CD4-positive, alpha-beta T cell treated with Interleukin-17A for 1 hour (primary cell): ENCODE results near the gene BUB1B.

Source experiments
- DNase-seq: peaks from one replicate; pipeline ENCODE4 v3.0.0-alpha.2; 2020

Gene BUB1B

GRCh38 chr15:40242213-40242599 is 81.3 kb downstream of the BUB1B start:
- no peak for DNase-seq

GRCh38 chr15:40242601-40243000 is 81.7 kb downstream of the BUB1B start:
- no peak for DNase-seq

GRCh38 chr15:40243126-40243810 is 82.4 kb downstream of the BUB1B start:
- DNase-seq = no peak

- no peak for DNase-seq
Observed at GRCh38 chr15:40244961-40245523, 84.2 kb downstream of the BUB1B start.

GRCh38 chr15:40245666-40246450 is 85.0 kb downstream of the BUB1B start:
- DNase-seq = no peak

- DNase-seq = no peak
Observed at GRCh38 chr15:40246496-40247280, 85.8 kb downstream of the BUB1B start.

- no peak for DNase-seq
Observed at GRCh38 chr15:40247406-40247971, 86.6 kb downstream of the BUB1B start.

GRCh38 chr15:40248006-40248783 is 87.3 kb downstream of the BUB1B start:
- no peak for DNase-seq

GRCh38 chr15:40249477-40250303 is 88.8 kb downstream of the BUB1B start:
- no peak for DNase-seq

GRCh38 chr15:40250304-40250656 is 89.4 kb downstream of the BUB1B start:
- DNase-seq = no peak

- no peak for DNase-seq
Observed at GRCh38 chr15:40250771-40251483, 90.1 kb downstream of the BUB1B start.

GRCh38 chr15:40251486-40252140 is 90.7 kb downstream of the BUB1B start:
- DNase-seq = no peak

GRCh38 chr15:40252141-40252437 is 91.2 kb downstream of the BUB1B start:
- DNase-seq = no peak

- no peak for DNase-seq
Observed at GRCh38 chr15:40252438-40253166, 91.7 kb downstream of the BUB1B start.

- DNase-seq = no peak
Observed at GRCh38 chr15:40253167-40253790, 92.4 kb downstream of the BUB1B start.

GRCh38 chr15:40254452-40254851 is 93.6 kb downstream of the BUB1B start:
- no peak for DNase-seq

GRCh38 chr15:40255033-40255432 is 94.2 kb downstream of the BUB1B start:
- DNase-seq = no peak

GRCh38 chr15:40256638-40257235 is 95.9 kb downstream of the BUB1B start:
- peak; percentile 43 for DNase-seq
